HK-2 (cell line): ENCODE data around the gene CSAD.
"Not testable (repeated sequence)": the region's sequence is repeated elsewhere in the genome, so short reads cannot be mapped to it uniquely, and the experiment has no call there.

Experiments
- DNase-seq: peaks from one replicate; pipeline ENCODE4 v3.0.0-alpha.2; 2018; ENCODE audit not compliant: unreplicated experiment

CSAD gene

DNA sequence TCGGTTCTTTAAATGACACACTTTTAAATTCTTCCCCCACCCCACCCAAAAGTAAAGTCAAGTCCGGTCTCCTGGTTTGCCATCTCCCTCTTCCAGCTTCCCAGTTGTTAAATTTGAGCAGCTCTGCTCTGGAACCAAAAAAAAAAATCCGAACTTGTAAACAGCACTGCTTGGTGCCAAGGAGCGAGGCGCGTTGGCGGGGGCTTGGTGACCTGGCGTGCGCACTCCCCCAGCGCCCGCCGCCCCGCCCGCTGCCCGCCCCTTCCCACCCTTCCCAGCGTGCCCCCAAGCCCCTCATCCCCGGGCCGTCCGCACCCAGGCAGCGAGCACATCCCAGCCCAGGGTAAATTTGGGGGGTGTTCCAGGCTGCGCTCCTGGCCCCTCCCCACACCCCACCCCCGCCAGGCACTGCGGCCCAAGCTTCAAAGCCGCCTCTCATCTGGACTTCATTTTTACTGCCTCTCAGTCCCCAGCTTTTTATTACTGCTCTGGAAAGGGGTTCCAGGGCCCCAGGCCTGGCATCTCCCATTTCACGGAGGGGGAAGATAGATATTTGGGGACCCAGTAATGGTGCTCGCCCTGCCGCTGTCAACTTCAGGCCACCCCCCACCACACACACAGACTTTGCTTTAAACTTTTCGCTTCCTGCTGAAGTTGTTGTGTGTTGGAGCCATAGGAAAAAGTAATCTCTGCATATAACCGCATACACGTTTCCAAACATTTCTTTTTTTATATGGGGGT, 38.0 kb upstream of the CSAD start:
- DNase-seq, result no peak

DNA sequence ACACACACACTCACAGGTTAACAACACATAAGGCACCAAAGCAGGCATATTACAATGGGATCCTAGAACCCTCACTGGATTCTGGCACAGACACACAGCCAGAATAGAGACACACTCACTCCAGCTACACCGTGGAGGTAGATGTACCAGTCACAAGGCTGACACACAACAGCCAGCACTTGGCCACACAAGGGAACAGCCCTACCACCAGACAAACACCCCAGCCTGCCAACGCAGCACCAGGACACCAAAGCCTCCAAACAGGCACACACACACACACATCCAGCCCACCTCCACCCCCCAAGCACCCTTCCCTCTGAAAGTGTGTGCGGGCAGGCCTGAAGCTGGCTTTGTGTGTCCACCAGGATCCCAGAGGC, 37.2 kb upstream of the CSAD start:
- no peak for DNase-seq

DNA sequence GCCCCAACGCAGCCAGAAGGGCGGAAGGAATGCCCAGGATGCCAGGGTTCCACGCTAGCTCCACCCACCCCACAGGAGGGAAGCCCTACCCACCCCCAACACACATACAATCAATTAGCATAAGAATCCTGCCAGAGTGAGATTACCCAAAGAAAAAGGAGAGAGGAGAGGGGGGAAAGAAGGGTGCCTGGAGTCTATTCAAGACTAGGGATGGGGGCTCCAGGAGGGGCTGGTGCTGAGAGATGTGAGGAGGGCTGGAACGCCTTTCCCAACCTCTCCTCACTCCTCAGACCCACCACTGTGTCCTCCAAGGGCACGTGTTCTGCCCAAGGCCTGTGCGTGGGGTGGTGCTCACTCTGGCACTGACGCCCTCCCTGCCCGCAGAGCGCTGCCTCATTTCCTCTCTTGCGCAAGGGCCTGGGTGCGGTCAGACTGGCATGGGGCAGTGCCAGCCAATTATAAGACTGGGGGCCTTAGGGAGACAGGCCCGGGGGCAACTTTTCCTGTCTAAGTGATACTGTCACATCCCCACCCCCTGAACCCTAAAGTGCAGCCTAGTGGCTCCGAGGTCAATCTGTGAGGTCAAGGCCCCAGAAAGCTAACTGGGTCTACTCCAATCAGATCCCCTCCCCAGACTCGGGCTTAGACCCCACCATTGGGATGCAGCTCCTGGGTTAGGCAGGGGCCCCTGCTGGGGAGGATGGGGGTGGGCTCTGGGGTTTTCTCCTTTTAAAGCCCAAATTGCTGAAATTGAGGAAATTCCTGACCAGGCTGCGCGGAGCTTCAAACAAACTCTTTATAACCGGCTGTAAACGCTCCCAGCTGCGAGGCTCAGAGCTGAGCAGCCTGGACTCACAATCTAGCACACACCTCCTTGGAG, 36.6 kb upstream of the CSAD start:
- no peak for DNase-seq

DNA sequence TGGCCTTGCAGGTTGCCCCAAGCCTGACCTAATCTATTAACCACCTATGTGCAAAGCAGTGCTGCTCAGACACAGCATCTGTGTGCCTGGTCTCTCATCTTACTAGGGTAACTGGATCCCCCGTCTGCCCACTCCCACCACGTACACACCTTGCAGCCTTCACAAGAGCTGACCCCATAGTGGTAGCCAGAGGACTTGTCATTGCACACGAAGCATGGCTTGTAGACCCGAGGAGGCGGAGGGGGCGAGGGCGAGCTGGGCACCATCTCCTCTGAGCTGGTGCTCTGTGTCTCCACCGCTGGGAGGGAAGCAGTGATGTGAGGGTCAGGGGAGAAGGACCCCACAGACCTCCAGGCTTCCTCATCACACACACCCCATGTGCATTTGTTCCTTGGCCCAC, 34.8 kb upstream of the CSAD start:
- no peak for DNase-seq

DNA sequence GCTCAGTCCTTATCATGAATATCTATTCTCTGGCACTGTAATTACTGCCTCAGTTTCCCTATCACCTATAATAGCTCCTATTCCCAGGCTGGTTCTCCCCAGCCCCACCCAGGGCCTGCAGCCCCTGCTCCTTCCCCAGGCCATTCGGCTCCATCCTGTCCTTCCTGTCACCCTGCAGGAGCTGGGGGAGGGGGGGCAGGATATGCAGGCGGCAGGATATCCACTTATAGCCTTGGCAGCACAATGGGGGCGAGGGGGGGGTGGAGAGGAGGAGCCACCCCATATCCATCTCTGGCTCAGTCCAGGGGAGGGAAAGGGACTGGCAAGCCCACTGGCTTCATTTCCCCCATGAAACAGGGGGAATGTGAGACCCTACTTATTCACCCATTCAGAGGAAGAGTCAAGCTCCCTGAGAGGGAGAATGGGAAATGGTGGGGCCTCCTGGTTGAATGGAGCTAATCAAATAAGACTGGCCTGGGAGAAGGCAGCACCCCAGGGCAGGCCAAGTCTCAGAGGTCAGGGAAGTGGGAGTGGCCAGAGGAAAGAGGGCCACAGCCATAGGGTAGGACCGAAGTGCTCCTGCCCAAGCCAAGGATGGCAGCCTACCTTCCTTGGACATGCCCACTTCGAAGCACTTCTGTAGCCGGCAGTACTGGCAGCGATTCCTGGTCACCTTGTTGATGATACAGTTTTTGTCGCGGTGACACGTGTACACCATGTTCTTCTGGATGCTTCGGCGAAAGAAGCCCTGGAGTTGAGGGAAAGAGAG, 34.1 kb upstream of the CSAD start:
- no peak for DNase-seq

DNA sequence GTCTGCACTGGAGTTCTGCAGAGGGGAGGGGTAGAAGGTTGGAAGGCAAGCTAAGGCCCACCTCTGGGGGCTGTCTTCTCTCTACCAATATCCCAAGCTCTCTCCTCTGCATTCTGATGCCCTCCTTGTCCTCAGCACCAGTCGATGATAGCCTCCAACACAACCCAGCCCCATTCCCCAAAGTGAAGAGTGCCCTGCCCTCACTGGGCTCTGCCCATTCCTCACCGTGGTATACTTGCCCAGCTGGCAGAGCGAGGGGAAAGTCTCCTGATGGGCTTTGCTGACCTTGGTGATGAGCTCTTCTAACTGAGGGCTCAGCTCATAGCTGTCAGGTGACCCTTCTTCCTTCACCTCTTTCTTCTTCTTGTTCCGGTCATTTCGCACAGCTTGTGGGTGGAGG, 33.5 kb upstream of the CSAD start:
- no peak for DNase-seq

DNA sequence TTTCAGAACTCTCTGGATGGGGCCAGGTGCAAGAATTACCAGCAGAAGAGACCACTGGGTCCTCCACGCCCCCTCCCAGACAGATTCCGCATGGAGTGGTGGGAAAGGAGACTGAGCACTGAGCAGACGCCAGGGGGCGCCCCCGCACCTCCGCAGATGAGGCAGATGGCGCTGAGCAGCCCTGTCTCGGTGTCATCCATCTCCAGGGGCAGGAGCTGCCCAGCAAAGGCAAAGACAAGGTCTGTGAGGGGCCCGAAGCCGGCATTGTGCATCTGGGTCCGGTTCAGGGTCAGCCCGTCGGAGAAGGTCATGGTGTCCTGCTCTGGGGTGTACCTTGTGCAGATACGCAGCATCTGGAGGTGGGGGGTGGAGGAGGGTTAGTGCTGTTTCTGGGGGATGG, 32.6 kb upstream of the CSAD start:
- DNase-seq, result peak; percentile 81

DNA sequence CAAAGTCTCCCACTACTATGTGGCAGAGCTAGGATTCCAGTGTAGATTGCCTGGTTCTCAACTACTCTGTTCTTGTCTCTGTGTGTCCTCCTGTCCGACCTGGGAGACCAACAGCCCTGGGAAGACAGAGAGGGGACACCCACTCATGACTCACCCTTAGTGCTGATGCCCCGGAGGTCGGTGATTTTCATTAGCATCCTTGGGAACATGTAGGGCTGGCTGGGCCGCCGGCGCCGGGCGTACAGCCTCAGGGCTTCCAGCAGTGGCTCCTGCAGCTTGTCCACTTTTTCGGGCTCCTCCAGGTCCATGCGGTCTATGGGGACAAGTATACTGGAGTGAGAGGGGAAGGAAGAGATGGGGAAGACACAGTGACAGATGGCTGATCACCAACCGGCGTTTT, 32.2 kb upstream of the CSAD start:
- DNase-seq, result no peak

DNA sequence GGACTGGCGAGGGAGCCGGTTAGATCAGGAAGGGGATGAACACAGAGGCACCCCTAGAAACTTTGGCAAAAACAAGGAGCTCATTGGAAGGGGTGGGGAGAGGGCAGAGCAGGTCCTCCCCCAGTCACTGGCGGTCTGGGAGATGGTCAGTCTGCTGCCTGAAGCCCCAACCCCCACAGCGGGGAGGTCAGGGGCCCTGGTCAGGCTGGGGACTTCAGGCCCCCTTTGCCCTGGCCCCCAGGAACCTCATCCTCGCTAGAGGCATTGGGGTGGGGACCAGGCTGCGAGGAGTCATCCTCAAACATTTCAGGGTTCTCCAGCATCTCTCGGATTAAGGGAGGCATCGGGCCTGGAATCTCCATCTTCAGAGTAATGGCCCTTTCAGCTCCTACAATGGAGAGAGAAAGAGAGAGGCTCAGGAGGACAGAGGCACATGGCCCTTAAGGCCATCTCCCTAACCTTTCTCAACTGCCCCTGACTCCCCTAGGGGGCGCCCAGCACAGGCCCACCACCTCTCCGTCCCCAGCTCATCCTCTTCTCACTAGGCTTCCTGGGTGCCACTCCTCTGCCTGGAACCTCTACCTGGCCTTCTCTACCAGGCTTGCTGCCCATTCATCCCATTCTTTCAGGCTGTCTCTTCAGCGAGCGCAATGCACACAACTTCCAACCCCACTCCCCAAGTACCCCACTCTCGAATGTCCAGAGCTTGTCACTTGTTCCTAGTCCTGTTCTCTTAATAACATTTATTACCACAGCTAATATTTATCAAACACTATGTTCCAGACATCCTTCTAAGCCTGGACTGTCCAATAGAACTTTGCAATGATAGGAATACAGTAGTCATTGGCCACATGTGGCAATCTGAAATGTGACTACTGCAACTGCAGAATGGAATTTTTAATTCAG, 31.0 kb upstream of the CSAD start:
- no peak for DNase-seq

DNA sequence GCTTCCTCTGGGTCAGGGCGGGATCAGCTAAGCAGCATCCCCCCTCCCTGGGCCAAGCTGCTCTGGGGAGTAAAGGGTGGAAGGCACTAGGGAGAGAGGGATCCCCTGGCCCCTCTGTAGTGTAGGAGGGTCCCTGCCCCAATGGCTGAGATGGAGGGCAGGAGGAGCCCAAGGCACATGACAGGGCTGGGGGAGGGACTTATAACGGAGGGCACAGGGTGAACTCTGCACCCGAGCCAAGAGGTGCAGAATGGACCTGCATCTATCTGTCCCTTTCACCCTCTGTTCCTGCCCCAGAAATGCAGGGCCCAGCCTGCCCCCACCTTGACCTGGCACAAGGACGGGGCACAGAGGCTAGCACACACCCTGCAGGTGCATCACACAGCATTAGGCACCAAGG, 30.1 kb upstream of the CSAD start:
- no peak for DNase-seq

DNA sequence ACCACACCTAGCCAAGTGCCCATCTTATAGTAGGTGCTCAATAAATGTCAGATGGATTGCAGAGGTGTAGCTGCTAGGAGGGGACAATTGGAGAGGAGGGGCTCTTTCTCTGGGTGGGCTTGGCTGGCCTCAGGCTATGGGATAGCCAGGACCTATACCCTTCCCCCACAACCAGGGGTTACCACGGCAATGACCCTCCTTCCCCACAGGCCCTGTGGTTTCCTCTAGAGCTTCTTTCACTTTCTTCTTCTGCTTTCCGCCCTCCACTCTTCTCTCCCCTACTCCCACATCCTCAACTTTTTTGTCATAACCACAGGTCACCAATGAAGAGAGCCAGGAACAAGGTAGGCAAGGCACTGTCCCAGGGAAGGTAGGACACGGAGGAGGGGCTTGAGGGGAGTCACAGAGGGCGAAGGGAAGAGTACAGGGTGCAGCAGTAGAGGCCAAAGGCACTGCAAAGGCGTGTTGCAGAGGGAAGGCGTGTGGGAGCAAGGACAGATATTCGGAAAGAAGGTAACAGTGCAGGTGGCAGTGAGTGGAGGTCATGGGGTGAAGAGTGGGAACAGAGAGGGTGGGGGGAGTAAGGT, 28.2 kb upstream of the CSAD start:
- no peak for DNase-seq

DNA sequence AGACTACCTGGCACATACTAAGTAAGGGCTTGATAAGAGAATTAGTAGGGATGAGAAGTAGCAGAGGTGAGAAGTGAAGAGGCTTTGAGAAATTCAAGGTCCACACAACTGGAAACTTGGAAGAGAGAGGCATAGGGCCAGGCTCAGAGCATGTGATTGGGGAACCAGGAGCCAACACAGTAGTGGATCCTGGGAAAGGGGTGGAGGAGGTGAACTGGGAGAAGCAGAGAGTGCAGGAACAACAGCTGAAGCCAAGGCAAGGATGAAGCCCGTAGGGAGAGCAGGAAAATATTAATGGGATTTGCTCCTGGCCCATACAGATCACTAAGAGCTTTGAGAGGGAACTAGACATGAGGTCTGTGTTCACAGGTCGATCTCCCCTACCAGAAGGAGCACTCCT, 27.7 kb upstream of the CSAD start:
- DNase-seq, result no peak

DNA sequence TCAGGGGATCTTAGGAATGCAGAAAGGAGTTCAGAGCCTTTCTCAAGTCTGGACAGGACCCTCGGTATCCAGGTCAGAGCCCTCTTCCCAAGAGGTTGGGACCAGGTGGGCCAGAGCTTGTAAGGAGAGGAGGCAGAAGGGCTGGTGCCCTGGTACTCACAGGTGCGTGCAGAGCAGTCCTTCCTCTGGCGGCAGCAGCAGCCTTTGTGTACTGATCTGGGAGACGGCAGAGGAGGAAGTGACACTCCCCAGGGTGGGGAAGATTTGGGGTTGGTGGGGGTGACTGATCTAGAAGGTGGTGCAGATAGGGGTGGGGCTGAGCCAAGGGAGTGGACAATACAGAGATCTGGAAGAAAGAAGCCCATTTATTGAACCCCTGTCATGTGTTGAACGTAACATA, 26.3 kb upstream of the CSAD start, which contains the start of gene ITGB7:
Gene ITGB7 (minus strand): TSS at position 210 of the 400 bp plus-strand sequence. CDS start 6,808 bp downstream, outside the sequence.
- DNase-seq, result no peak

DNA sequence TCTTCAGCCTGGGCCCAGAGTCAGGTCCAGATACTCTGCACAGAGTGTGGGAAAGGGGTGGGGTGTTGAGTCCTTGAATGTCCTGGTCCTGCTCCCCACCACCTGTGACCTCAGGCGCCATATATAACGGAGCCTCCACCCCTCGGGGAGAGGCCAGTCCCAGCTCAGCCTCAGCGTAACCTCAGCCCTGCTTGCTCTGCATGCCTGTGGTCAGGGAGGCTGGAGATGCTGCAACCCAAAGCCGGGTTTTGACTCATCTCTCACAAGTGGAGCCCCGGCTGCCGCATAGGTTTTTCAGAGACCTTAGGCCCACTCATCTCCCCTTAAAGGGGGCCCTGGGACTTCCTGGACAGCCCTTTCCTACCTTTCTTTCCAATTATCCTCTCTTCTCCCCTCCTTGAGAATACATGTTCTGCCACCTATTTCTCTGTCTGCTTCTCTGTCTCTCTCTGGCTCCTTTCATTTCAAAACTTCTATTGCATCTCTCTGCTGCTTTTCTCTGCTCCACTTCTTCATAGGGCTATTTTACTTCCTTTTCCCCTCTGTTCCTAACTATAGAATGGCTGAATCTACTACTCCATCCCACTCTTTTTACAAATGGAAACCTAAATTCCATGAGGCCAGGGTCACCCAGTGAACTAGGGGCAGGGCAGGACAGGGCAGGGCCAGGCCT, 25.2 kb upstream of the CSAD start:
- DNase-seq, result peak; percentile 78

DNA sequence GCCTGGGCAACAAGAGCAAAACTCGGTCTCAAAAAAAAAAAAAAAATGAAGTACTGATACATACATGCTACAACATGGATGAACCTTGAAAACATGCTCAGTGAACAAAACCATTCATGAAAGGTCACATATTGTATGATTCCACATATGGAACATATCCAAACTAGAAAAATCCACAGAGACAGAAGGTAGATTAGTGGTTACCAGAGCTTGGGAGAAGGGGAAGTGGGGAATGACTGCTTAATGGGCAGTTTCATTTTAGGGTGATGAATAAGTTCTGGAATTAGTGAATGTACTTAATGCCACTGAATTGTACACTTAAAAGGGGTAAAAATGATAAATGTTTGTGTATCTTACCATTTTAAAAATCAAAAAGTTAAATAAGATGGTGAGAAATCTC, 23.6 kb upstream of the CSAD start:
- DNase-seq, result no peak

DNA sequence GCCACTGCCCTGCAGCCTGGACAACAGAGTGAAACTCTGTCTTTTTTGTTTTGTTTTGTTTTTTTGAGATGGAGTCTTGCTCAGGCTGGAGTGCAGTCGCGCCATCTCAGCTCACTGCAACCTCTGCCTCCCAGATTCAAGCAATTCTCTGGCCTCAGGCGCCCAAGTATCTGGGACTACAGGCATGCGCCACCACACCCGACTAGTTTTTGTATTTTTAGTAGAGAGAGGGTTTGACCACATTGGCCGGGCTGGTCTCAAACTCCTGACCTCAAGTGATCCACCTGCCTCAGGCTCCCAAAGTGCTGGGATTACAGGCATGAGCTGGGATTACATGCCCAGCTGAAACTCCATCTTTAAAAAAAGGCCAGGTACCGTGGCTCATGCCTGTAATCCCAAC, 21.6 kb upstream of the CSAD start:
- not testable (repeated sequence) for DNase-seq

DNA sequence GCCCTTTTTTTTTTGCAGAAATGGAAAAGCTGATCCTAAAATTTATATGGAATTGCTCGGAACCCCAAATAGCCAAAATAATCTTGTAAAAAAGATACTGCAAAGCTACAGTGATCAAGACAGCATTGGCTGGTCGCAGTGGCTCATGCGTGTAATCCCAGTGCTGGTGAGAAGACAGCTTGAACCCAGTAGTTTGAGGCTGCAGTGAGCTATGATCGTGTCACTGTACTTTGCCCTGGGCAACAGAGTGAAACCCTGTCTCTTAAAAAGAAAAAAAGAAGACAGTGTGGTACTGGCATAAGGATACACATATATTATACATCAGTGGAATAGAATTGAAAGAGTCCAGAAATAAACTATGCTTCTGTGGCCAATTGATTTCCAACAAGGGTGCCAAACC, 20.9 kb upstream of the CSAD start:
- no peak for DNase-seq

DNA sequence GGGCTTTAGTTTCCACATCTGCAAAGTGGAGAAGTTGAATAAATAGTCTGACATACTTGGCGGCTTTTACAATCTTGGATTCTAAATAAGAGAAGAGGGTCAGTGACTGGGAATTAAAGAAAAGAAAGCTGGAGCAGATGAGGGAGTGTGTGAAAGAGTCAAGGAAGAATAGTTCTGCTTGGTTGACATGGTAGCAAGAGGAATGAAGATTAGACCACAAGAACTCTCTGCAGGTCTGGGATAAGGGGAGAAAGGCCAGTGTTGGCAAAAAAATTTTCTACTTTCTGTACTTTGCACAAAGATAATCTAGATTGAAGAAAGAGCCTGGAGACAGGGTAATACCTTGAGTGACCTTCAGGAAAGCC, 20.4 kb upstream of the CSAD start:
- DNase-seq, result no peak

DNA sequence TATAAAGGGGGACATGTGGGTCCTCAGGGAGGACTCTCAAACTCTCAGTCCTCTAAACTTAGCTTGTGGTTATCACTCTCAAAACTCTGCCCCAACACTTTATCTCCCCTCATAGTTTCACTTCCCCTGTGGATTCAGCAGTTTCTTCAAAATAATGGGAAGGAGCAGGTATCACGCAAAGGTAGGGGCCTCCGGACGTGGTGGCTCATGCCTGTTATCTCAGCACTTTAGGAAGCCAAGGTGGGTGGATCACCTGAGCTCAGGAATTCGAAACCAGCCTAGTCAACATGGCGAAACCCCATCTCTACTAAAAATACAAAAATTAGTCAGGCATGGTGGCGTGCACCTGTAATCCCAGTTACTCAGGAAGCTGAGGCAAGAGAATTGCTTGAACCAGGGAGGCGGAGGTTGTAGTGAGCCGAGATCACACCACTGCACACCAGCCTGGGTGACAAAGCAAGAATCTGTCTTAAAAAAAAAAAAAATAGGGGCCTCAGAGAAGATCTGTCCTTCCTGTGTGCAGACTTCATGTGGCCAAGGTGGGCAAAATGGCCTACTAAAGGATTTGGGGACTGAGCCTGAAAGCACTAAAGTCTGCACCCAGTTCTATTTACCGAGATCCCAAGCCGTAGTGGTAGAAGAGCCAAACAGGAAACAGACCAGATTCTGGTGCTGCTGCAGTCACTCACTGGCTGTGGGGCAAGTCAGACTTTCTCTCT, 19.9 kb upstream of the CSAD start:
- DNase-seq, result no peak

DNA sequence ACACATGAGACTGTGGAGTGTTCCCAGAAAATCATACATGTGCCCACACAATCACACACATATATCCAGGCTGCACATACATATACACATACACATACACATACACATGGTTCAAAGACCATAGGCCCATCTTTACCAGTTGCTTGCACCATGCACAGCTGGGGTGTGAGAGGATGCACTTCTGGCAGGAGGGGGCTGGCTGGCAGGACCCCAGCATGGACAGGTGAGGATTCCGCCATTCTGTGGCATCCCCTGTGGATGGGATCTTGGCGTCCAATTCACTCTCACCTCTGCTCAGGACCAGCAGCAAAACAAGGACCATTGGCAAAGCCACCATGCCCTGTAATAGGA, 19.4 kb upstream of the CSAD start:
- DNase-seq, result no peak
